ENCODE results near the gene UPP1.

UPP1 gene

DNA sequence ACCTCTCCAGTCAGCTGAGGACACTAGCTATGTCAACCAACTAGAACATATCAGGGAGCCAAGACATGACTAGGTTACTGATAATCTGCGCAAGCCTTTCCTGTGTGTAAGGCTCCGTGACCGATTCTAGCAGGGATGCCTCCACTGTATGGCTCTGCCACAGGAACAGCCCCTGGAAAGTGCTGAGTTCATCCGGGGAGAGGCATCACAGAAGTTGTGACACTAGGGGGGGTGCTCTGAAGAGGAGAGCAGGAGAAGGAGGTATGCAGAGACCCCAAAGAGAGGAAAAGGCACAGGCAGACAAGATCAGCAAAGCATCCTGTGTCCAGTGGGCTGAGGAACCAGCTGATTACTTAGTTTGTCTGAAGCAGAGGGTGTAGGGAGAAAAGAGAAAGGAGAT is 13.5 kb downstream of the UPP1 start:
- H3K4me3 ChIP-seq (ENCODE audit: low read depth, low read length): no peak overlapping the region
- TF ChIP-seq, protein P1, sequence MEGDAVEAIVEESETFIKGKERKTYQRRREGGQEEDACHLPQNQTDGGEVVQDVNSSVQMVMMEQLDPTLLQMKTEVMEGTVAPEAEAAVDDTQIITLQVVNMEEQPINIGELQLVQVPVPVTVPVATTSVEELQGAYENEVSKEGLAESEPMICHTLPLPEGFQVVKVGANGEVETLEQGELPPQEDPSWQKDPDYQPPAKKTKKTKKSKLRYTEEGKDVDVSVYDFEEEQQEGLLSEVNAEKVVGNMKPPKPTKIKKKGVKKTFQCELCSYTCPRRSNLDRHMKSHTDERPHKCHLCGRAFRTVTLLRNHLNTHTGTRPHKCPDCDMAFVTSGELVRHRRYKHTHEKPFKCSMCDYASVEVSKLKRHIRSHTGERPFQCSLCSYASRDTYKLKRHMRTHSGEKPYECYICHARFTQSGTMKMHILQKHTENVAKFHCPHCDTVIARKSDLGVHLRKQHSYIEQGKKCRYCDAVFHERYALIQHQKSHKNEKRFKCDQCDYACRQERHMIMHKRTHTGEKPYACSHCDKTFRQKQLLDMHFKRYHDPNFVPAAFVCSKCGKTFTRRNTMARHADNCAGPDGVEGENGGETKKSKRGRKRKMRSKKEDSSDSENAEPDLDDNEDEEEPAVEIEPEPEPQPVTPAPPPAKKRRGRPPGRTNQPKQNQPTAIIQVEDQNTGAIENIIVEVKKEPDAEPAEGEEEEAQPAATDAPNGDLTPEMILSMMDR (IDR thresholded peaks at IDR 0.05; ENCODE audit: low read depth, low read length): no peak
- no peaks in the 10 kb centered on the region for H3K9me3 ChIP-seq (ENCODE audit: severe bottlenecking)
- H3K36me3 ChIP-seq: peaks cover 23% of the 10 kb centered on the region
- no peak for DNase-seq
- H3K27ac ChIP-seq: no peak overlapping the region
- H3K27me3 ChIP-seq (ENCODE audit: insufficient read depth, low read depth, severe bottlenecking): no peaks in the 10 kb centered on the region

DNA sequence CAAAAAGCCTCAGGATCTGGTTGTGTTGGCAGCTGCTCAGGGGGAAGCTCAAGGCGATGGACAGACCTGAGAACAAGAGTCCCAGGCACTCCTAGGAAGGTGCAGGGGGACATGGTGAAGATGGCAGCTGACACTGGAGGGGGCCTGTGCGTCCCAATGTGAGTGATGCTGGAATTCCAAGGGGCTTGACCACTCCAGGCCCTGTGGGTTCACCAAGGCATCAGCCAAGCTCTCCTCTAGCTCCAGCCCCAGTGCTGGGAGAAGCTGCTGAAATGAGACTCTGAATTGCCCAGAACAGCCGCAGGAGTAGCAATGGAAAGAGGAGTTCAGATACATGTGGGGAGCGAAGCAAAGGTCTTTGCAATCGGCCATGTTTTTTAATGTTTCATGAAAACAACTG is 16.0 kb downstream of the UPP1 start:
- no peak overlapping the region for H3K27ac ChIP-seq
- no peaks in the 10 kb centered on the region for H3K9me3 ChIP-seq (ENCODE audit: severe bottlenecking)
- H3K4me3 ChIP-seq (ENCODE audit: low read depth, low read length): no peak overlapping the region
- peaks cover 26% of the 10 kb centered on the region for H3K36me3 ChIP-seq
- DNase-seq: no peak
- TF ChIP-seq, protein P1 (IDR thresholded peaks at IDR 0.05; ENCODE audit: low read depth, low read length): no peak
- no peaks in the 10 kb centered on the region for H3K27me3 ChIP-seq (ENCODE audit: insufficient read depth, low read depth, severe bottlenecking)

DNA sequence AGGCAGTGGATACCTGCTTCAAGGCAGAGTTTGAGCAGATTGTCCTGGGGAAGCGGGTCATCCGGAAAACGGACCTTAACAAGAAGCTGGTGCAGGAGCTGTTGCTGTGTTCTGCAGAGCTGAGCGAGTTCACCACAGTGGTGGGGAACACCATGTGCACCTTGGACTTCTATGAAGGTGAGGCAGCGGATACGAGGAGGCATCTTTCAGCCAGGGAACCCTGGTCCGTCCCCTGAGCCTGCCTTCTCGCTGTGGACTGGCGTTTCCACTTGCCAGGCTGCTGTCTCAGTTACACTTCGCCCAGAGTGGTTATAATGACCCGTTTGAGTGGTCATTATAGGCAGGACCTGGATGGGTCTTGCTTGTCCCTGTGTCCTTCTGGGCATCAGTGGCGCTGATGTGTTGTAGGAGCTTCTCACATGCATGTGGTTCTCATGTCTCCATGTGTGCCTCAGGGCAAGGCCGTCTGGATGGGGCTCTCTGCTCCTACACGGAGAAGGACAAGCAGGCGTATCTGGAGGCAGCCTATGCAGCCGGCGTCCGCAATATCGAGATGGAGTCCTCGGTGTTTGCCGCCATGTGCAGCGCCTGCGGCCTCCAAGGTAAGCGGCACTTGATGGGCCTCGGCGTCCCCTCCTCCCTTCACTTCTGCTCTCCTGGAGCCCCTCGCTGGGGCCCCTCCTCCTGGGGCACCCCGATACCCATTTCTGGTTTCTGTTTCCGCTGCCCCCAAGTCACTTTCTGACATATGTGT is 18.0 kb downstream of the UPP1 start:
- Histone ChIP-seq H3K9me3 (ENCODE audit: severe bottlenecking) (no peaks in the 10 kb centered on the region), H3K36me3 (peaks cover 26% of the 10 kb centered on the region), H3K4me3 (ENCODE audit: low read depth, low read length) (no peak overlapping the region), H3K27me3 (ENCODE audit: insufficient read depth, low read depth, severe bottlenecking) (no peaks in the 10 kb centered on the region), H3K27ac (no peak overlapping the region)
- TF ChIP-seq, protein P1 (IDR thresholded peaks at IDR 0.05; ENCODE audit: low read depth, low read length): no peak
- DNase-seq: no peak

DNA sequence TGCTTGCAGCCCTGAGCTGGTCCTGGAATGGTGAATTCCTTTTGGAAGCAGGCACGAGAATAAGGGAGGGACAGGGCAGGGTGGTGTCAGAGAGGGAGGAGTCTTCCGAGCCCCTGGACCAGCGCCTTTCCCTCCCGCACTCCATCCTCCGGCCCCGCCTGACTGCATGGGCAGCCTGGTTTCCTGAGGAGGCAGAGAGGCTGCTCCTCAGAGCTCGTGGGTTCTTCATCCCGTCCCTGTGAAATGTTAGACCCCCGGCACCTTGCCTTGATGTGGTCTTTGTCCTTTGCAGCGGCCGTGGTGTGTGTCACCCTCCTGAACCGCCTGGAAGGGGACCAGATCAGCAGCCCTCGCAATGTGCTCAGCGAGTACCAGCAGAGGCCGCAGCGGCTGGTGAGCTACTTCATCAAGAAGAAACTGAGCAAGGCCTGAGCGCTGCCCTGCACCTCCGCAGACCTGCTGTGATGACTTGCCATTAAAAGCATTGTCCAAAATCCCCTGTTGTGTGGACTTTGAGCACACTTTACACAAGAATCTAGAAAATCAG is 18.9 kb downstream of the UPP1 start:
- TF ChIP-seq, protein P1 (IDR thresholded peaks at IDR 0.05; ENCODE audit: low read depth, low read length): no peak
- H3K27ac ChIP-seq: no peak overlapping the region
- H3K27me3 ChIP-seq (ENCODE audit: insufficient read depth, low read depth, severe bottlenecking): no peaks in the 10 kb centered on the region
- no peak for DNase-seq
- H3K36me3 ChIP-seq: peaks cover 16% of the 10 kb centered on the region
- no peaks in the 10 kb centered on the region for H3K9me3 ChIP-seq (ENCODE audit: severe bottlenecking)
- H3K4me3 ChIP-seq (ENCODE audit: low read depth, low read length): no peak overlapping the region

DNA sequence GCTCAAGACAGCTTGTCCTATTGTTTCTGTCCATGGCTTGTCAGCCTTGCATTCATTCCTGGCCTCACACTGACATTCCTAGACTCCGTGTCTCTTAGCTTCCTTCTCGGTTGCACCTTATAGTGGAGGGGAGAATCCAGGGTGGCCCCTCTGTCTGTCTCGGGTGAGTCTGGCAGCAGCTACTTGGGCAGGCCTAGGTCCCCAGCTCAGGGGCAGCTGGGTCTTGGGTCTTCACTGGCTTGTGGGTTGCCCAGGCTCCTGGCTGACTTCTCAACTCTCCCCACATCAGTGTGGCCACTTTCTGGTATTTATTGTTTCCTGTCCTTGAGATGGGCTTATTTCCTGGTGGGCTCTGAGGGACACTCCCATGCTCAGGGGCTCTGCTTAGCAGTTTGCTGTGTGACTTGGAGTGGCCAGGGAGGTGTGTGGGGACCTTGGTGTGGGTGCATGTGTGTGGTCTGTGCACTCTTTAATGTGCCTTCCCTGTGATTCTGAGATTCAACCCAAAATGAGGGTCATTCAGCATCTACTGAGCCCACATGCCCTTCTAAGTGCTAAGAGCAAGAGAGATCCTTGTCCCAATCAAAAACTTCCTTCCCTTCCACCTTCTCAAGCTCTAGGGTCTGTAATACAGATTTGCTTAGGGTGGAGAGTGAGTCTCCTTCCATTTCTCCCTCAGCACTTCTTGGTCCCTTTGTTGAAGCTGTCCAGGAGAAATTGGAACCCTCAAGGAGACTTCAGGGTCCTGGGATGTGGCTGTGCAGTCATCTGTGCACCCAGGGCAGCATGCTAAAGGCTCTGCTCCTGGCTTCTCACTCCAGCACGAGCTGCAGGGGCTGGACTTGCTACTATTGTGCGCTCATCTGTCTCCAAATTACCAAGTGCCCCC is 20.1 kb downstream of the UPP1 start:
- Histone ChIP-seq H3K4me3 (ENCODE audit: low read depth, low read length) (no peak overlapping the region), H3K27me3 (ENCODE audit: insufficient read depth, low read depth, severe bottlenecking) (no peaks in the 10 kb centered on the region), H3K36me3 (peaks cover 6% of the 10 kb centered on the region), H3K27ac (no peak overlapping the region), H3K9me3 (ENCODE audit: severe bottlenecking) (no peaks in the 10 kb centered on the region)
- no peak for DNase-seq
- TF ChIP-seq, protein P1 (IDR thresholded peaks at IDR 0.05; ENCODE audit: low read depth, low read length): no peak
